NCI-H128 (cell line): ENCODE data around the gene PRDM5.

Experiments used
- DNase-seq: peaks from one replicate; lab custom pipeline; 2025; ENCODE audit not compliant: unreplicated experiment; lab: John Stamatoyannopoulos, UW

PRDM5 gene

DNA sequence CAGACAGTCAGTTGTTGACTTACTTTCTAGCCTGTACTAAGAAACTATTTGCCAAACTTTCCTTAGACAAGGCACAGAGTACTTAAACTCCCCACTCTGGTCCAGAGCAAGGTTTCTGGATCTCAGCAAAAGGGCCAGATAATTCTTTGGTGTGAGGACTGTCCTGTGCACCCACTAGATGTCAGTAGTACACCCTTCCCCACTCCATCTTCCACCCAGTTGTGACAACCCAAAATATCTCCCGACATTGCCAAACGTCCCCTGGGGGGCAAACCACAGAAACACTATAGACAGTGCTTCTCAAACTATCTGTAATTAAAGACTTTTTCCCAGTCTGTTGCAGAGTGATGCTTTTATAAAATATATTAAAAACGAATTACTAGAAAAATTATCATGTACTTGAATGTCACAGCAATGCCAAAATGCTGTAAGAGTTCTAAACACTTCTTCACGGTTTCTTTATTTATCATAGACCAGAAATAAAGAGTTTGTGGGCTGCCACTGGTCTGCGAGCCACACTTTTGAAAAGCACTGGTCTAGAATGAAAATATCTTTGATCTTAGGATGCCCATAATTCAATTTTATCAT is 203.5 kb downstream of the PRDM5 start:
- no peak for DNase-seq

DNA sequence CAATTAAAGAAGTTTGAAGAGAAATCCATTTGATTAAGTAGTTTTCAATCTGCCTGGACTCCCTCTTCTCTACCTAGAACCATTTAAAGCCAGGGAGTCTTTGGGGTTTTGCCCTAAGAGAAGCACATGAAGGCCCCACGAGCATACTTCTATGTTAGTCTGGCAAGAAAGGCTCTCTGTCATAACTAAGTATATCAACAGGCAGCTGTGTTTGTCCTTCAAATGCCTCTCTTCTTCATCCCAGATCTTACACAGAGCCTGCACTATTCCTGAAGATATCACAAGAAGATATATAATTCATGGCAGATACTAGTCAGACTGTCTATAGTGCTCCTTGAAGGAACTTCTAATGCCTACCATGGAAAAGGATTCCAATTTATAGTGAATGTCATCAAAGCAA is 206.2 kb downstream of the PRDM5 start:
- no peak for DNase-seq

DNA sequence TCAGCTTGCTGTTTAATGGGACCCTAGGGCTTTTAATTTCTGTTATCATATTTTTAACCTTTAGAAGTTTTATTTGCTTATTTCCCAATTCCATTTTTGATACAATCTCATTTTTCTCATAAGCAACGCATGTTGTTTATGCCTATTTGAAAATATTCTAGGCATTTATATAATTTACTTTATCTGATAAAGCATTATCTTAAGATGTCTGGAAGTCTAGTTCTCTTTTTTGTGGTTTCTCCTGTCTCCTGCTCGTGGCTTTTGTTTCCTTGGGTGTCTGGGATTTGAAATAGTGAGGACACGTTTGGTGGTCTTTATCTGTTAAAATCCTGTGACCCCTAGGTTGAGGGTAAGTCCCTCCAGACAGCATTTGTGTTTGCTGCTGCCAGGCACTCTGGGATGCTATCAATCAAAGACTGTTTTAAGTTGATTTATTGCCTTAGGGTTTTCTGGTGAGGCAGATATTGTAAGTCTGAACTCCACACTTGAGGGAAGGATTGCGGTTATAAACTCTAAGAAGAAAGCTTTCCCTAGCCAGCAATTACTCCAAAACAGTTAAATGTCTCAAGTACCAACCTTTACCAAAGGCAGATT is 208.0 kb downstream of the PRDM5 start:
- DNase-seq, result no peak

DNA sequence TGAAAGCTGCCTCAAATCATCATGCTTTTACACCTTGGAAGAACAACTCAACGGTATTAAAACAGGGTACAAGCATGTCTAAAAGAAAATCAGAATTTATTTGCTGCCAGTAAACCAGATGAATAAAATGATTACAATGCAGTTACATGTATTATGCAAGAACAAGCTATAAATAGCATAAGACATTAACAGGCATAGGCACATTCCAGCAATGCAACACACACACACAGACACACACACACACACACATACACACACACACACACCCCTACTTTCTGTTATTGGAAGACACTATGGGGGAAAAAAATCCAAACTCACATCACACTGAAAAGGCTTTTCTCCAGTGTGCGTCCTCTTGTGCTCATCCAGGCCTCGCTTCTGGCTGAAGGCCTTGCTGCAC is 212.5 kb downstream of the PRDM5 start:
- DNase-seq, result no peak

DNA sequence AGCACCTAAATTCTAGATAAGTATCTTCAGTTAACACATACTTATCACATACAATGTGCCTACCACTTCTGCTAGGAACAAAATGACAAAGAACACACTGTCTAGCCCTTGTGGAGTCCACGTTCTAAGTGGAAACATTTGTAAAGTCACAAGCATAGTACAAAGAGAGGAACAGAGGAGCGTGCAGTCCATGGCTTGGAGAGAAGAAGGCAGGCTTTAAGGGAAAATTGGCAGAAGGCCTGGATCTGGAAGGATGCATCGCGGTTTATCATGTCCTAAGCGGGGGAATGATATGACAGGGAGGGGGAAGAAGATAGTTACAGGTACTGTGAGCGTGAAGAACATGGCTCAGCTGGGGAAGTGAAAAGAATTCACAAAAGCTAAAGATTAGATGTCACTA is 218.0 kb downstream of the PRDM5 start:
- DNase-seq, result no peak

DNA sequence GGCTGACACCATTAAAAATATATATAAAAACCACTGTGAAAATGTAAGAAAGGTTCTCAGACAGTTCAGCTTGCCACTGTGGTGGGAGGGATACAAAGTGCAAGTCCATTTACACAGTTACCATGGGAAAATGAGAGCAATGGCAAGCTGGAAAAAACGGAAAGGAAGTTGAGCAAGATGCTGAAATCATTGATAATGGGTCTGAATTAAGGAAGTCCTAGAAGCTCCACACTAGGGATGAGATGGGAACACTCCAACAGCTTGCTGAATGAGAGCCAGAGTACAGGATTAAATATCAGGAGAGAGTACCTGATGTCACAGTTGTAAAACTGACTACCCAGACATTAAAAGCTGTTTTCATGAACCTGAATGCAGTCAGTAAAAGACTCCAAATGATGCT is 218.6 kb downstream of the PRDM5 start:
- DNase-seq, result no peak

DNA sequence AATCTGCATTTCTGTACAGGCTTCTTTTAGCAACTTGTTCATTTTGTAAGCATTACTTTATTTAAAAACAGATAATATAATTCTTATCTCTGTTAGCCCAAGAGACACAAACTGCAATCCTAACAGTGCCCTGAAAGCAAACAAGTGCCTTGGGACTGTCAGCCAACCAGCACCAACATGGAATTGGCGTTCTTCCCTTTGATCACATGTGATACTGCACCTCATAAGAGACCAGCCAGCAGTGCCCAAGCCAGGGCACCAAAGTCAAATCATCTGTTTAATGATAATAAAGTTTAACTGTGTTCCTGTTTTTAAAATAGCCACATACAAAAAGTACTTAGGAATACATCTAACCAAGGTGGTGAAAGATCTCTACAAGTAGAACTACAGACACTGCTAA is 223.2 kb downstream of the PRDM5 start:
- no peak for DNase-seq

DNA sequence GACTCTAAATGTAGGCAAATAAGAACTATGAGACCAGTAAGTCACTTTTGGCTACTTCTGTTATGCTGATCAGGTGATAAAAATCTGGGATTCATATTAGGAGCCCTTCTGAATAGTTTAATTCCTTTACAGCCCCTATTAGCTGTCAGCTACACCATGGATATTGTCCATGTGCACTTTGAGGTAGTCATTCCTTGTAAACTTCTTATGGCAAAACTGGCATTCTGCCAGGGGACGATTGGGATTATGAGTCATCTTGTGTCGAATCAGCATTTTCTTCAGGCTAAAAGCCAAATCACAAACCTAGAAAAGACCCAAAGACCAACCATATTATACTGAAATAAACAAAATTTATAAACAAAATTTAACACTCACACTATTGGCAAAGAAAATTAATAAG is 227.6 kb downstream of the PRDM5 start:
- no peak for DNase-seq

DNA sequence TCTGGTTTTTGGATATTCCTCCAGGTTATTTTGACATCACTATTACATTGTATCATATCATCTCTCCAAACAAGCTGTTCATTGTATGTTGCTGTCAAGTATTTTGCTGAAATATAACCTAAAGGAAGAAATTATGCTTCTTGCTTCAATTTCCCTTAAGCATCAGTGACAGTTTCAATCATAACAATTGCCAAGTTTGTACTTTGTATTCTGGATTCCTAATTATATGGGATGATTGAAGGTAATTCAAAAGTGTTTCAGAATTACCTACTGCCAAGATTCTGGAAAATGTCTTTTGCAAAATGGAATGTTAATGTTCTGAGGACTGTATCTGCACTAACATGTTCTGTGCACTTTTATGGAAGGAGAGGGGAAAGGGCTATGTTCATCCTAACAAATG is 228.7 kb downstream of the PRDM5 start:
- no peak for DNase-seq

DNA sequence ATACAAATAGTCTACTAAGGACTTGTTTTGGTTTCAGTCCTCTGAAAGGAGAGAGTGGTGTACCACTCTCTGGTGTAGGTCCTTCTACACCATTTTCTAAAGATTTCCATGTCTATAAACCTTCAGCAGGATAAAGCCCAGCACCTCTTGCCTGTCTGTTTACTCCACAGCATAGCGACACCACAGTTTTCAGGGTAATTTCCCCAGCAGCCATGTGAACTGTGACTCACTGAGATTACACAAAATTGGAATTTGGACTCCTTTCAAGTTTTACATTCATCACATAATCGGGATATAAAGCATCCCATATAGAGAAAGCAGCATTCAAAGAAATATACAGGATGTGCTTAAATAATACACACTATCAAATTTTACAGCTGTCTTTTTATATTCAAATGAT is 229.6 kb downstream of the PRDM5 start:
- DNase-seq, result no peak

DNA sequence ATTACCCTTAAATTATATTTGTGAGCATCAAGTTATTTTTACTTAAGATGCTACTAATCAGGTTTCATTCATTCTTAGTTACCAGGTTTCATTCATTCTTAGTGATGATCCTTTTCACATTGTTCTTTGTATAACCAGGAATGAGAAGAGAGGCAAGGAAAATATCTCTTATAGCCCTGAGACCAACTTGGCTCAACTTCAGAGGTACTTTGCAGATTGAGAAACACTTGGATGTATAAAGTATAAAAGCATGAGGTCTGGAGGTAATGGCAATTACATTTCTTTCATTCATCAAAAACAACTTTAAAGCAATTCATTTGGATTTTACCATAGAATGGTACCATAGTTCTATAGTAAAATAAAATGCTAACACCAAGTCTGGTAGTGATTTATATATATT is 231.0 kb downstream of the PRDM5 start:
- no peak for DNase-seq

DNA sequence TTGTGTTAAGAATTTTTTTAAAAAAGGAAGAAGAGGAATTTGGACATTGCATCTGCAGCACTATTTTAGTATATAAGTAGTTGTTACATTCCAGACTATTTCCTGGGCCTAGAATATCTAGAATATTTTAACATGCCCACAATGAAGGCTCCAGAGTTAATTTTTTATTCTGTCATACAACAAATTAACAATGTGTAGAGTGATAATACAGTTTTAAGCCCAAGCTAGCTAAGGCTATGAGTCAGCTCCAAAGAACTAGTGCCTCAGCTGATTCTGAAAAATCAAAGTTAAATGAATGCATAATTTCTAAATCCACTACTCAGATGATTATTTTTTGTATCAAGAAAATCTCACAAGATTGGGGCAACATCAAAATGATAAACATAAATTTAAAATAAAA is 231.4 kb downstream of the PRDM5 start:
- DNase-seq, result no peak

DNA sequence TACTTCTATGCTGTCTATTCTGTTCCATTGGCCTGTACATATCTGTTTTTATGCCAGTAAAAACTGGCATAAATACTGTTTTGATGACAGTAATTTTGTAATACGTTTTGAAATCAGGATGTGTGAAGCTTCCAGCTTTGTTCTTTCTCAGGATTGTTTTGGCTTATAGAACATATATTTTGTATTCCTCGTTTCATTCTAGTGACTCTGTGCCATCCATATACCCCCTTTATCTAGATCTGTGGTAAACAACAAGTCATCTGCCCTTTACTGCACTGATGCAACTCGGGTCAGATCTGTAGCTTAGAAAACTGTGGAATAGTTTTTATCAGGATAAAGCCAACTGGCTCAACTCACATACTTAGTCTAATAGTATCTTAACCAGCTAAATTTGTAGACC is 233.7 kb downstream of the PRDM5 start:
- DNase-seq, result no peak

DNA sequence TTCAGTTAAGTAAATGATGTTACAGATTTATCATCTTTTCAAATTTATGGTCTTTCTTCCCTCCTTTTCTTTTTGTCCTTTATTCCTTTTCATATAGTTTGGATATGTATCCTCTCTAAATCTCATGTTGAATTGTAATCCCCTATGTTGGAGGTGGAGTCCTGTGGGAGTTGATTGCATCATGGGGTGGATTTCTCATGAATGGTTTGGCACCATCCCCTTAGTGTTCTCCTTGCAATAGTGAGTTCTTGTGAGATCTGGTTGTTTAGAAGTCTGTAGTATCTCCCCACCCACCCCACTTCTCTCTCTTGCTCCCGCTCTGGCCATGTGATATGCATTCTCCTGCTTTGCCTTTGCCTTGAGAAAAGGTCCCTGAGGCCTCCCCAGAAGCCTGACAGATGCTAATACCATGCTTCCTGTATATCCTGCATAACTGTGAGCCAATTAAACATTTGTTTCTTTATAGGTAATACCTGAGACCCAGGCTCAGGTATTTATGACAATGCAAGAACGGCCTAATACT is 236.7 kb downstream of the PRDM5 start:
- no peak for DNase-seq

DNA sequence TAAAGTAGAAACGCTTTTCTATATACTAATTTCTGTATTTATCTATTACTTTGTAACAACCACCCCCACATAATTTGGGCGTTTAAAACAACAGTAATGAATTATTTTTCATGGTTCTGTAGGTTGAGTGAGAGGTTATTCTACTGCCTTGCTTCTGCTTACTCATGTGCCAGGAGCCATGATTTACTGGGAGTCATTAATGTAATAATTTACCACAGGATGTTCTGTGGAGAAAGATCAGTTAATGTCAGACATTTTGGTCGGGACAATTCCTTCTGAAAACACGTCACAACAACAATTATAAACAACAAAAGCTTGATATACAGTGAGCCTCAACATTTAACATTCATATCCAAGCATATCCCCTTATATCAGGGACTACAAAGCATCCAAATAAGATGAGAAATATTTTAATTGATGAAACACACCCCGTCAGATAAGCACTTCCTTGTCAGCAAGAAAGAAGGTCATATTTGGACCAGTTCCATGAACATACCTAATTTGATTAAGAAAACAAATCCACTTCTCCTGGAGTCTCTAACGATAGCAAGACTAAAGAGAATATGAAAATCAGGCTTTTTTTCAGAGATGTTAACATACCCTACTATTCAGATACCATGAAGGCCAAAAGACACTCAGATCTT is 238.5 kb downstream of the PRDM5 start:
- no peak for DNase-seq

DNA sequence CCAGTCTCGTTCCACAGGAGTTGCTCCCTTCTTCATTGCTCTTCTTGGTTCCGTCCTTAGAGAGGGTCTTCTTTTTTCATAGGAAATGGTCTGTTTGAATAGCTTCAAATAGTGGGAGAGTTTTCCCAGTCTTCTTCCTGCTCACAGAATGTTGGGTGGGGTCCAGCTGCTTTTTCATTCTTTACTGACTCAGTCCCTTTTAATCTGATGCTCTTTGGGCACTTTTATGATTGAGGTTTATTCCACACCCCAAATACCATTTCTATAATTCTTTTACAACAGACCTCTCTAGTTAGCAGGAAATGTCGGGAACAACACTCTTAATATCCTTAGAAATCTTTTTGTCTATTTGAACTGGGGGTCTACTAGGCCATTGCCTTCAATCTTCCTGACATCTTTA is 239.5 kb downstream of the PRDM5 start:
- DNase-seq, result no peak

DNA sequence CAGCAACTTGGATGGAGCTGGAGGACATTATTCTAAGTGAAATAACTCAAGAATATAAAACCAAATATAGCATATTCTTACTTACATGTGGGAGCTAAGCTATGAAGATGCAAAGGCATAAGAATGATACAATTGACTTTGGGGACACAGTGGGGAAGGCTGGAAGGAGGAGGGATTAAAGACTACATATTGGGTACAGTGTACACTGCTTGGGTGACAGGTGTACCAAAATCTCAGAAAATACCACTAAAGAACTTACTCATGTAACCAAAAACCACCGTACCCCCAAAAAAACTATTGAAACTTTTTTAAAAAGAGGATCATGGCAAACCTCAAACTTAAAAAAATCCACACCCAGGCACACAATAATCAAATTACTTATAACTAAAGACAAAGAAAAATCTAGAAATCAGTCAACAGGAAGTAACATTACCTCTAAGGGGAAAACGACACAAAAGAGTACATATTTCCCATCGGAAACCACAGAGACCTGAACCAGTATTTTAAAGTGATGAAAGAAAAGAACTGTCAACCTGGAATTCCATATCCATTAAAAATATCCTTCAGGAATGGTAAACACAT is 241.8 kb downstream of the PRDM5 start:
- no peak for DNase-seq

DNA sequence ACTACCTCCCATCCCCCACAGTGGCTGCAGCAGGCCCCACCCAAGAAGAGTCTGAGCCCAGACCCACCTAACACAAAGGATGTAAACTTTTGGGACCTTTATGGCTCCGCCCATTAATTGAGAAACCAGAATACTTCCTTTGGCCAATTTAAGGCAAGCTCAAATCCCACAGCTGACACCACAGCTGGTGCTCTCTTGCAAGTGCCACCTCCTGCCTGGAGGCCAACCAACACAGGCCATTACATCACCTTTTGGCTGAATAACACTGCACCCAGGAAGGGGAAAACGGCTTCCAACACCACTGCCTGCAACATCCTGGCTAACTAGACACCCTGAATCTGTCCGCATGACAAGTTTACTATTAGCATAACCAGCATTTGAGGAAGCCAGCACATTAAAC is 248.8 kb downstream of the PRDM5 start:
- no peak for DNase-seq

DNA sequence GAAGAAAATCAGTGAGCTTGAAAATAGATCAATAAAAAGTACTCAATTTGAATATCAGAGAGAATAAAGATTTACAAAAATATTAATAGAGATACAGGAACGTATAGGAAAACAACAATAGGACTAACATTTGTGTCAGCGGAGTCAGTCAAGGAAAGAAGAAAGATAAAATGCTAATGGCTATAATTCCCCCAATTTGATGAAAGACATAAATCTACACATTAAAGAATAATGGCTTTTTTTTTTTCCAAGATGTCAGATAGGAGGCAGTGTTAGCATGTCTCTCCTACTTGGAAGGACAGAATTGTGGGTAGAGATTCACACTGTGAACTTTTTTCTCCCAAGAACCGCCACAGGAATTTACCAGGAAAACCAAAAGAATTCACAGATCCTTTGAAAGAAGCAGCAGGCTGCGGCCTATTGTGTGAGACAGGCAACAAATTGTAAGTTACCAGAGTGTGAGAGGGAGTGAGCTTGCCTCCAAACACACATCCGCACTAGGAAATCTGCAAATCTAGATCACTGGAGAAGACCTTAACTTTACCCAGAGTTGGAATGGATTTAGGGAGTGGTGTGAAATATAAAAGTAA is 249.9 kb downstream of the PRDM5 start:
- no peak for DNase-seq

DNA sequence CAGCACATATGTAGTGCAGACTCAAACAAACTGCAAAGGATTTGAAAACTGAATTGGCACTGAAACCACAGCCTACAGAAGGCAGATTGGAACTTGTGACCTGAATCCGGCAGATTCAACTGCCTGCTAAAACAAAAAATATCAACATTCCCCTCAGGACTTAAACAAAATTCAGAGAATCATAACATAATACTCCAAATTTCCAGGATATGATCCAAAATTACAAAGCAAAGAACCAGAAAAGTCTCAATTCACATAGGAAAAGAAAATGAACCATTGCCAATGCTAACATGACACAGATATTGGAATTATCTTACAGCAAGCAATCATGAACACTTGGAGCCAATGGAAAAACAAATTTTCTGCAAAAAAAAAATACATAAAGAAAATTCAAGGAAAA is 250.4 kb downstream of the PRDM5 start:
- DNase-seq, result no peak

DNA sequence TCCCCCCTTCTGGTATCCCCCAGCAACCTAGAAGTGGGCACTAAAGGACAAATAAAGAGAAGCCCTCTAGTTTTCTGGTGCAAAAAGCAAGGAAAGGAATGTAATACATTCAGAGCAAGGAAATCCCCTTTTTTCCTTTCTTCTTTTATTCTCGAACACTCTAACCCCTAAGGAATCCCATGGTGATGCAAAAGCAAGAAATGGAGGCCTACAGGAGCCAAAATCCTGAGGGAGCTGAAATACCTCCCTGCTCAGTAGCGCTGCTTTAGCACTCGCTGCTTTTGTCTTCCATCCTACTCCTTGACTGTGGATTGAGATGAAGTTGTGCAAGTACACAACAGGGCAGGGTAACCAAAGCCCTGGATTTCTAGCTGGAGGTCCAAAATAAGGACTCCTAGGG is 251.0 kb downstream of the PRDM5 start:
- DNase-seq, result no peak

DNA sequence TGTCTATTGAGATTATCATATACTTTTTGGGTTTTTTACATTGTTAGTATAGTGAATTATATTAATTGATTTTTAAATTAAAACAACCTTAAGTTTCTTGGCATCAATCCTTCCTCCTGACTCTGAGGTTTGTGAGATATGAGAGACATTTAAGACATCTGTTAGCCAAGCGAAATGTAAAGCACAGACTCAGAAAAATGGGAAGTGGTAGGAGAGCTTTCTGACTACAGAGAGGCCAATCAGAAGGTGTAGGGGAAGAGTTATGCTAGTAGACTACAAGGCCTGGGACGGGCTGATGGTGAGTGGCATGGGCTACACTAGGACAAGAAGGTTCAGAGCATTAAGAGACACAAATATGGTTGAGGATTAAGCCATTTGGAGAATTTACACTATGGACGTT is 255.4 kb downstream of the PRDM5 start:
- no peak for DNase-seq
